ENCODE measurements around the gene ATRN.
"Not testable (repeated sequence)": the region's sequence is repeated elsewhere in the genome, so short reads cannot be mapped to it uniquely, and the experiment has no call there.

Gene ATRN

DNA sequence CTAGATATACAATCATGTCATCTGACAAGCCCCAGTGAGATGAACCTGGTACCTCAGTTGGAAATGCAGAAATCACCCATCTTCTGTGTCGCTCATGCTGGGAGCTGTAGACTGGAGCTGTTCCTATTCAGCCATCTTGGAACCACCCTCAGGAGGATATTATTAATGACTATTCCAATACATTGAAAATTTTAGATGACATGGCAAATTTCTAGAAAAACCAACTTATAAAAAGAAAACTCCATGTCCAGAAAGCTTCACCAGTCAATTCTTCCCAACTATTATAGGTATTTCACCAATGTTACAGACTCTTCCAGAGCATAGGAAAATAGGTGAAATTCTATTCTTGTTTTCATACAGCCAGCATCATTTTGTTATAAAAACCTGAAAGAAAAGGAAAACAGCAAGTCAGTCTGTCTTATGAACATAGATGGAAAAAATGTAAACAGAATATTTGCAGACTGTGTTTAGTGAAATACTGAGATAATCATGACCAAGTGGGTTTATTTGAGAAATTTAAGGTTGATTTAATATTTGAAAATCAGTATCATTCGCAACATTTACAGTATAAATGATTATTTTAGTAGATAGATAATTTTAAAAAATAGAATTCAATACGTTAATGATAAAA, 43.3 kb downstream of the ATRN start:
- no peak for DNase-seq (ENCODE audit: low read depth in 2 of 2, low spot score in 1 of 2)

DNA sequence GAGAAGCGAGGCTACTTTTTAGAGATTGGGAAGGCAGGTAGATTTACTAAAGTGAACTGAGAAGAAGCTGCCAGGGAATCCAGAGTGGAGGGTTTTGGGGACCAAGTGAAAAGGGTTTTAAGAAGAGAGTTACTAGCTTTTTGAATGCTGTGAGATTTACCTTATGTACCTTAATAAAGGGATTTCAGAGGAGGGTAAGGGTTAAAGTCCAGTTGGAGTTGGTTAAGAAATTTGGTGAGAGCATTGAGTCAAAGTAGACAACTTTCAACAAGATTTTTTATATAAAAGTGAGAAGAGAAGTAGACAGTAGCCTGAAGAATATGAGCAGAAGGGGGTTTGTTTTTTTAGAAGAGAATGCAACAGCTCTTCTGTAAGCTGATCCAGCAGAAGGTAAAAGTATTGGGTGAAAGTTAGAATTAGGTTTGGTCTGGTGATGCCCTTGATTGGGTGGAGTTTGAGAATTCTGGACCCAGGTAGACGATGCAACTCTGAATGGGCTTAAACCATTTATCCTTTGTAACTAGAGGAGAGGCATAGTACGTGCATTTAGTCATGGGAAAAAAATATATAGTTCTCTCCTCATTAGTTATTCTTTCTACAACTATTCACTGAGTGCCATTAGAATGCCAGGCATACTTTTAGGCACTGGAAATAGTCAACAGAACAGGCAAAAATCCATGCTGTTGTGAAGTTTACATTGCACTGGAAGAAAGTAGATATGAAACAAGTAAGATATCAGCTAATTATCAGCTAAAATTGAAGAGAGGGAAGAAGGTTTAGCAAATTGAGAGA, 44.8 kb downstream of the ATRN start:
- DNase-seq (ENCODE audit: low read depth in 2 of 2, low spot score in 1 of 2): no peak

DNA sequence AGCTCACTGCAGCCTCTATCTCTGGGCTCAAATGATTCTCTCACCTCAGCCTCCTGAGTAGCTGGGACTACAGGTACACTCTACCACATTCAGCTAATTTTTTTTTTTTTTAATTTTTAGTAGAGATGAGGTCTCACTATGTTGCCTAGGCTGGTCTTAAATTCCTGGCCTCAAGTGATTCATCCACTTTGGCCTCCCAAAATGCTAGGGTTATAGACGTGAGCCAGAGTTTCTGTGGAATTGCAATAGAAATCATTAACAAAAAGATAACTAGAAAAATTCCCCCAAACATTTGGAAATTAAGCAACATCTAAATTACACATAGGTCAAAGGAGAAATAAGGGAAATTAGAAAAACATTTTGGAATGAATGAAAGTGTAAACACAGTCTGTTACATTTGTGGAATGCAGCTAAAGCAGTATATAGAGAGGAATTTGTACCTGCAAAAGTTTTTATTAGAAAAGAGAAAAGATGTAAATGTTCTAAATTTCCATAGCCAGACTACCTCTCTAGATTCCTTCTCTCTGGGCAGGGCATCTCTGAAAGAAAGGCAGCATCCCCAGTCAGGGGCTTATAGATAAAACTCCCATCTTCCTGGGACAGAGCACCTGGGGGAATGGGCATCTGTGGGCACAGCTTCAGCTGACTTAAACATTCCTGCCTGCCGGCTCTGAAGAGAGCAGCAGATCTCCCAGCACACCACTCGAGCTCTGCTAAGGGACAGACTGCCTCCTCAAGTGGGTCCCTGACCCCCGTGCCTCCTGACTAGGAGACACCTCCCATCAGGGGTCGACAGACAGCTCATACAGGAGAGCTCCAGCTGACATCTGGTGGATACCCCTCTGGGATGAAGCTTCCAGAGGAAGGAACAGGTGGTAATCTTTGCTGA, 51.3 kb downstream of the ATRN start:
- DNase-seq (ENCODE audit: low read depth in 2 of 2, low spot score in 1 of 2): no peak

GRCh38 chr20:3524696-3525095, 53.9 kb downstream of the ATRN start:
- DNase-seq (ENCODE audit: low read depth in 2 of 2, low spot score in 1 of 2): not testable (repeated sequence)

DNA sequence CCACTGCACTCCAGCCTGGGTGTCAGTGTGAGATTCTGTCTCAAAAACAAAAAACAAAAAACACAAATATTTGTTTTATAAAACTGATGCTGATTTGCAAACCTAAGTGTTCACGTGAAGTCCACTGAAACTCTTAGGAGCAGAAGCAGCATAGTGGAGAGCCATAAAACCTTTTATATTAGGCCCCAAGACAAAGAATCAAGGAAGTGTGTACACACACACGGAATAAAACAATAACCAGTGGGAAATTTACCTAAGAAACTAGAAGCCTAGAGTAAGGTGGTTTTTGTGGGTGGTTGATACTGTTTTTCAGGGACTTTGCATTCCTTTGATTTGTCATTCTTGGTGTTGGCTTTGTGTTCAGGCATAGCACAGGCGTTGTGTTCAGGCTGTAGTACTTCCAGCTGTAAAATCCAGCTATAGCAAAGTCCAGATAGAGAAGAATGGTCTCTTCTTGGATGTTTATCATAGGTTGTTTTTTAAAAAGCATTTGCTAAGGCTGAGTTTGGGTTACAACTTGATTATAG, 61.3 kb downstream of the ATRN start:
- no peak for DNase-seq (ENCODE audit: low read depth in 2 of 2, low spot score in 1 of 2)

DNA sequence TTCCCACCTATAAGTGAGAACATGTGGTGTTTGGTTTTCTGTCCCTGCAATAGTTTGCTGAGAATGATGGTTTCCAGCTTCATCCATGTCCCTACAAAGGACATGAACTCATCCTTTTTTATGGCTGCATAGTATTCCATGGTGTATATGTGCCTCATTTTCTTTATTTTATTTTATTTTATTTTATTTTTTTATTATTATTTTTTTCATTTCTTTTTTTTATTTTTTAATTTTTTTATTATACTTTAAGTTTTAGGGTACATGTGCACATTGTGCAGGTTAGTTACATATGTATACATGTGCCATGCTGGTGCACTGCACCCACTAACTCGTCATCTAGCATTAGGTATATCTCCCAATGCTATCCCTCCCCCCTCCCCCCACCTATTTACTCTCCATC, 66.9 kb downstream of the ATRN start:
- not testable (repeated sequence) for DNase-seq (ENCODE audit: low read depth in 2 of 2, low spot score in 1 of 2)

DNA sequence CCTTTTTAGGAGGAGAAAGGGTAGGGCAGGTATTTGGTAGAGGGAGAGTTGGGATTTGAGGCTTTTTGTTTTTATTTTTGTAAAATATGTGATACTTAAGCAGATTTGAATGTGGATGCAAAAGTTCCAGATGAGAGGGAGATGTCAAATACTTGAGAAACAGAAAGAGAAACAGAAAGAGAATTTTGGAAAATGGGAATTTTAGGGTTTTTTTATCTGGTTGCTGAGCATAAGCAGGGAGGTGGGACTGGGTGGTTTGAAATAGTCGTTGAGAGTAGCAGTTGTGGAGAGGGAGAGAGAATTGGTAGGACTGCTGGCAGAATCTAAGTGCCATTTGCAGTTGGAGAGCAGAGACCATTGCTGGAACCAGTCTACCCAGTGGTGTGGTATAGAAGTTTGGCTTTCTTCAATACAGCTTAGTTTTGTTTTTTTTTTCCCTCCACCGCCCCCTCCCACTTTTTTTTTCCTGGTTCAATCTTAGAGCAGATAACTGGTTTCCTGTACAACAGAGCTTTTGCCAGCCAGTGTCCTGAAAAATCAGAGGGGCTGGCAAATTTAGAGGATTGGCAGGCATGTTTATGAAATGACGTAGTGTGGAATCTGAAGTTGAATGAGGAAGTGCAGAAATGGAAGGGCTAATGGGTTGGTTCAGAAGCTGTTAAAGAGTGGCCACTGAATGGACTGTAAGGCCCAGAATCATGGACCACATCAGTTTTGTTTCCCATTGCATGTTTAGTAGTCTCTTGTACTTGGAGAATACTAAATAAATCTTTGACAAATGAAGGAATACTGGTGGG, 68.7 kb downstream of the ATRN start:
- no peak for DNase-seq (ENCODE audit: low read depth in 2 of 2, low spot score in 1 of 2)

- no peak for DNase-seq (ENCODE audit: low read depth in 2 of 2, low spot score in 1 of 2)
Observed at GRCh38 chr20:3541887-3542721, 71.3 kb downstream of the ATRN start.

DNA sequence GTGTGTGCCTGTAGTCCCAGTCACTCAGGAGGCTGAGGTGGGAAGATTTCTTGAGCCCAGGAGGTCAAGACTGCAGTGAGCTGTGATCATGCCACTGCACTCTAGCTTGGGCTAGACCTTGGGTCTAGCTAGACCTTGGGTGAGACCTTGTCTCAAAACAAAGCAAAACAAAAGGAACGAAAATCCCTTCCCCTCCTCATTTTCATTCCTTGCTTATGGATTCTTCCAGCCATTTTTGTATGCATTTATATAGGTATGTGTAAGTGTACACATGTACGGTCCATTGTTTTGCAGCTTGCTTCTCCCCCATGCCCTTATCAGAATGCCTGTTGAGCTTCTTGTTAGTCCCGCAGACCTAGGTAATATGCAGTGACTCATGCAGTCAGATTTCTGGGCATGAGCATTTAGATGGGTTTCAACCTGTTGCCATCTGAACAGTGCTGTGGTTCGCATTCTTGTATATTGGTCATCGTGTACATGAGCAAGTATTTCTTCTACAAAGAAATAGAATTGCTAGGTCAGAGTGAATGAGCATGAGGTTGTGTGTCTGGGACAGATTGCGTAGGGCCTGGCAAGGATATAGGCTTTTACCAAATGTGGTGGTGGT, 73.2 kb downstream of the ATRN start:
- no peak for DNase-seq (ENCODE audit: low read depth in 2 of 2, low spot score in 1 of 2)

DNA sequence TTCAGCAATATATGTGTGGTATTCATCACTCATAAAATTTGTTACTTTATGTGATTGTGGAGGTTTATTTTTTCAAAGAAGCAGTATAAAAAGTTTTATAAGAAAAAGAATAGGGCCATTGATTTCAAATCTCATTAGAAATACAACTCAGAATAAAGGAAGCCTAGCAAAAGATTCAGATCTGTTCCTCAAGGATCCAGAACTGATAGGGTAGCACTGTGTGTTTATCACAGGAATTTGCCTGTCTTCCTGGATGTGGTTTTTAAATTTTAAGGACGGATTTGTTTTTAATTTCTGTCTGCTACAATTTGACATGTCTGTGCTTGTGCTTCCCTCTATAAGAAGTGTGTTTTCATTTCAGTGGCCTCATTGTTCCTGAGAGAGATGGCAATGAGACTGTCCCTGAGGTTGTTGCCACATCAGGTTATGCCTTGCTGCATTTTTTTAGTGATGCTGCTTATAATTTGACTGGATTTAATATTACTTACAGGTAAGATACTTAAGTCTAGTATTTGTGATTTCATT, 74.6 kb downstream of the ATRN start:
- no peak for DNase-seq (ENCODE audit: low read depth in 2 of 2, low spot score in 1 of 2)

DNA sequence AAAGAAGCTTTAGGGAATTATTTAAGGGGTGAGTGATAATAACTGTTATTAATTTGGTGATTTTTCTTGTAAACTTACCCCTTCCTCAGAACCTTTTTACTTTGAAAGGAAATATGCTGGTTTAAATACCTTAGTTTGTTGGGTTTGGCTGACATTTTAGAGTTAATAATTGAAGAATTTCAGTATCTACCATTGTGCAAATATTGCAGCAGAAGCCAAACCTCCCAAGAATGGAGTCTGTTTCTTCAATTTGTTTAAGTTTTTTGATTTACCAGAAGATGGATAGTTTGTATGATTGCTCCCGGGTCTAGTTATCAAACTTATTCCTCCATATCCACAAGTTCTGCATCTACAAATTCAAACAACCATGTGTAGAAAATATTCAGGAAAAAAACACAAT, 77.1 kb downstream of the ATRN start:
- DNase-seq (ENCODE audit: low read depth in 2 of 2, low spot score in 1 of 2): no peak

DNA sequence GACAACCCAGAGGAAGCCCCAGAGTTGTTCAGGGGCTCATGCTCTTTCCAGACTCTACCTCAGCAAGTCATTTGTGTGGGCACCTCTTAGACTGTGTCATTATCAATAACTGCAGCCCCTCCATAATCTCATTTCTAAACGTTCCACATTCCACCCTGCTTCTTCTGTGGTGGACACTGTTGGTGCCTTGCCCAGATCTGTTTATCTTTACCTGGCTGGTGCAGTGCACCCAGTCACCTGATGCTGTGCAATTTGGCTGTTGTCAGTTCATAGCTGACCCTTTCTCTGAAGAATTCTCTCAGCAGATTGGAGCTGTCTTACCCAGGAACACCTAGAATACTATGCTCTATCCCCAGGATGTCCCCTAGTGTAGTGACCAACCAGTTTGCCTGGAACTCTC, 80.0 kb downstream of the ATRN start:
- no peak for DNase-seq (ENCODE audit: low read depth in 2 of 2, low spot score in 1 of 2)

DNA sequence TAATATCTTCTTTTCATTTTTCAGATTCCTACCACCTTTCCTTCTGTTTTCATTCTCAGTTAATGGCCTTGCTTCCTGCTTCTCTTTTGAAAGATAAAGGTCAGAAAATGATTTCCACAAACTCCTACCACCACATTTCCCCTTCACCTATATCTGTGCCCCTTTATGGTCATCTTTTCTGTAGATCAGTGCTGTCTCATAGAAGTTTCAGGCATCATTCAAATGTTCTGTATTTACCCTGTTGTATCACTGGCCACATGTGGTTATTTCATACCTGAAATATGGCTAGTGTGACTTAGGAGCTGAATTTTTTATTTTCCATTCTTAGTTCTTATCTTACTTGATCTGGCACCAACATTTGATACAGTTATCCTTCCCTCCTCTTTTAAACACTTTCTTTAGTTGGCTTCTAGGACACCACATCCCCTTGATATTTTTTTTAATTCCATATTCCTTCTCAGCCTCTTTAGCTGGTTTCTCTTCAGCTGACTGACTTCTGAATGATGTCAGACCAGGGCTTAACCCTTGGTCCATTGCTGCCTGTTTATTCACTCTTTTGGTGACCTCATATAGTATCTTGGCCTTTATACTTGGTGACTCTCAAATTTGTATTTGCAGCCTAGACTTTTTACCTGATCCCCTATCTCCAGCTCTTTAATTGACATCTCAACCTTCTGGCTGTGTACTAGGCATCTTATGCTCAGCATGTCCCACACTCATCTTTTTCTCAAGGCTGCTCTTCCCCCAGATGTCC, 81.0 kb downstream of the ATRN start:
- no peak for DNase-seq (ENCODE audit: low read depth in 2 of 2, low spot score in 1 of 2)

- DNase-seq (ENCODE audit: low read depth in 2 of 2, low spot score in 1 of 2): no peak
Observed at GRCh38 chr20:3553663-3554062, 82.8 kb downstream of the ATRN start.

DNA sequence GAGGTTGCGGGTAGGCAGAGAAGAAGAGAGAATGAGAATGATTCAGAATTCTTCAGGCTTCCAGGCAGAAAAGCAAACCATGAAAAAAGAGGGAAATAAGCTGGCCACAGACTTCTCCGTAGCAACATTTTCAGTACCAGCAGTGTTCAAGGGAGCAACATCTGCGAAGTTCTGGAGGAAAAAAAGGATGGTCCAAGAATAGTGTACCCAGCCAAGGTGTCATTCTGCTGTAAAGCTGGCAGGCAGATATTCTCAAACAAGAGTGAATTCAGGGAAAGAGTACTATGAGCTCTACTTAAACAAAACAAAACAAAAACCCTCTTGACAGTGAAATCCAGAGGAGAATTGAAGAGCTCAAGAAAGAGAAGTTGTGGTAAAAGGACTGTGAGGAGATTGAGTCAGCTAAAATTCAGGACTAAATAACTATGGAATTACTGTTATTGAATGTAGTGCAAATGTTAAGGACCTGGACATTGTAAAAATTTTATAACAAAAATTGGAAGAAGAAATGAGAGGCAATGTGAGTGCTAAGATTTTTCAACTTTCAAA, 86.5 kb downstream of the ATRN start:
- no peak for DNase-seq (ENCODE audit: low read depth in 2 of 2, low spot score in 1 of 2)

GRCh38 chr20:3559231-3559630, 88.4 kb downstream of the ATRN start:
- no peak for DNase-seq (ENCODE audit: low read depth in 2 of 2, low spot score in 1 of 2)

GRCh38 chr20:3559637-3560036, 88.8 kb downstream of the ATRN start:
- DNase-seq (ENCODE audit: low read depth in 2 of 2, low spot score in 1 of 2): no peak

- DNase-seq (ENCODE audit: low read depth in 2 of 2, low spot score in 1 of 2): no peak
Observed at GRCh38 chr20:3560162-3560561, 89.3 kb downstream of the ATRN start.

Measured in stimulated activated CD8-positive, alpha-beta memory T cell treated with anti-CD3 and anti-CD28 coated beads, Interleukin-4, amount 100 ng/mL, for 1 hour (primary cell).